ENCODE data around the gene CD300LB. TPM values are rescaled to one million over a fixed set of nuclear protein-coding genes. Genes with fewer than 3 reads are reported as not detected.

Gene CD300LB
- total RNA-seq, 1 donor from 2014 or later, result not detected

DNA sequence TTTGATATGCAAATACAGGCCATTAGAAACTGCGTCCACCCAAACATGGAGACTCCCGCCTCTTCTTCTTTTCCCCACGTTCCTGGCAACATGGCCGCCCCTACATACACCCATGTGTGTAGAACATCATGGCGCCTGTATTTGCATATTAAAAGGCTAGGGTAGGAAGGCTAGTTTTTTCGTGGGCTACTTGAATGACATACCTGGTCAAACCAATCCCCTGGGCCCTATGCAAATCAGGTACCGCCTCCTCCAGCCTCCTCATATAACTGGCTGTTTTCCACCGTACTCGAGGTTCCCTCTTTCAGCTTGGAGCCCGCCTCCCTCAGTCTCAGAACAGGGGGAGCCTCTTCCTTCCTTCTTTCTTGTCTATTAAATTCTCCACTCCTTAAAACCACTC, 840 bp upstream of the CD300LB start:
- Mint-ChIP-seq H3K4me3 (no peak overlapping the region), H3K36me3 (ENCODE audit: low read depth) (no peaks in the 10 kb centered on the region), H3K27ac (no peak overlapping the region), H3K4me1 (peaks cover 32% of the 10 kb centered on the region), H3K9me3 (no peaks in the 10 kb centered on the region), H3K27me3 (peaks cover 8% of the 10 kb centered on the region)
- ATAC-seq (ENCODE audit: low read depth), result peak; percentile 23
- ChIA-PET CTCF (interaction anchor here (1.0 to 5.7 kb wide), 7 partner anchors 72 to 163 kb away, joined by 3 to 40 read pairs (median 10); partner anchors contain the start of gene GPR142), POLR2A (interaction anchor here (0.6 to 0.9 kb wide), 3 partner anchors 164 to 329 kb away, joined by 3 to 5 read pairs (median 4); partner anchors contain the start of genes GPR142, NAT9 and RPL38)
- TF ChIP-seq CTCF (IDR thresholded peaks at IDR 0.05), result no peak
- DNase-seq, result peak; percentile 15
- intact Hi-C loops (cut with micrococcal nuclease), result loop anchor here (2.0 kb wide), 3 partner anchors 39 to 75 kb away; partner anchors contain the start of gene CD300A

DNA sequence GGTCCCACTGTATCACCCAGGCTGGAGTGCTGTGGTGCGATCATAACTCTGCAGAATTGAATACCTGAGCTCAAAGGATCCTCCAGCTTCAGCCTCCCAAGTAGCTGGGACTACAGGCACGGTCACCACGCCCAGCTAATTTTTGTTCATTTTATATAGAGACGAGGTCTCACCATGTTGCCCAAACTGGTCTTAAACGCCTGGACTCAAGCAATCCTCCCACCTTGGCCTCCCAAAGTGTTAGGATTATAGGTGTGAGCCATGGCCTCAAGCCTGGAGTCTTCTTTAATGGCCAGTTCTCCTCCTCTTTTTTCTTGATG, 484 bp downstream of the CD300LB start:
- ATAC-seq (ENCODE audit: low read depth) (no peak), DNase-seq (peak; percentile 7)
- H3K4me3 Mint-ChIP-seq, result no peak overlapping the region
- H3K36me3 Mint-ChIP-seq (ENCODE audit: low read depth), result no peaks in the 10 kb centered on the region
- intact Hi-C loops (cut with micrococcal nuclease), result no loop called here
- peaks cover 11% of the 10 kb centered on the region for H3K27me3 Mint-ChIP-seq
- TF ChIP-seq CTCF (IDR thresholded peaks at IDR 0.05), result no peak
- peaks cover 32% of the 10 kb centered on the region for H3K4me1 Mint-ChIP-seq
- H3K9me3 Mint-ChIP-seq, result no peaks in the 10 kb centered on the region
- H3K27ac Mint-ChIP-seq, result no peak overlapping the region
- POLR2A ChIA-PET, result no interaction called here
- CTCF ChIA-PET, result interaction anchor here (2.4 to 5.7 kb wide), 3 partner anchors 76 to 162 kb away, joined by 10 to 40 read pairs (median 27); partner anchors contain the start of gene GPR142

DNA sequence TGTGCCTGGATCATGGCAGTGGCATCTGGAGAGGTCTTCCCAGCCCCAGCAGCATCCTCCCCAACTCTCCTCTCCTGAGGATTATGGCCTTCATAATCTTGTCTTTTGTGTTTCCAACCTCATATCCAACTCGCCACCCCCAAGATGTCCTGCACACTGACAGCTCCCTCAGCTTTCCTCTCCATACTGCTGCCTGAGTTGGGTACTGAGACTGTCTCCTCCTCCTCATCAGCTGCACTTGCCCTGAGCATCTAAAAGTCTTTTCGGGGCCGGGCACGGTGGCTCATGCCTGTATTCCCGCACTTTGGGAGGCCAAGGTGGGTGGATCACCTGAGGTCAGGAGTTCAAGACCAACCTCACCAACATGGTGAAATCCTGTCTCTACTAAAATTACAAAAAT, 2.0 kb downstream of the CD300LB start:
- ATAC-seq (ENCODE audit: low read depth), result no peak
- ChIA-PET CTCF (interaction anchor here (1.1 to 5.7 kb wide), 2 partner anchors 72 to 160 kb away, joined by 4 to 40 read pairs; partner anchors contain the start of gene GPR142), POLR2A (interaction anchor here (0.6 to 1.2 kb wide), 2 partner anchors 17 to 768 kb away, joined by 3 read pairs; no protein-coding TSS in a partner anchor)
- no peak for TF ChIP-seq CTCF (IDR thresholded peaks at IDR 0.05)
- Mint-ChIP-seq H3K4me3 (no peak overlapping the region), H3K36me3 (ENCODE audit: low read depth) (no peaks in the 10 kb centered on the region), H3K27ac (no peak overlapping the region), H3K9me3 (no peaks in the 10 kb centered on the region), H3K4me1 (peaks cover 32% of the 10 kb centered on the region), H3K27me3 (peaks cover 9% of the 10 kb centered on the region)
- peak; percentile 9 for DNase-seq
- intact Hi-C loops (cut with micrococcal nuclease), result no loop called here

DNA sequence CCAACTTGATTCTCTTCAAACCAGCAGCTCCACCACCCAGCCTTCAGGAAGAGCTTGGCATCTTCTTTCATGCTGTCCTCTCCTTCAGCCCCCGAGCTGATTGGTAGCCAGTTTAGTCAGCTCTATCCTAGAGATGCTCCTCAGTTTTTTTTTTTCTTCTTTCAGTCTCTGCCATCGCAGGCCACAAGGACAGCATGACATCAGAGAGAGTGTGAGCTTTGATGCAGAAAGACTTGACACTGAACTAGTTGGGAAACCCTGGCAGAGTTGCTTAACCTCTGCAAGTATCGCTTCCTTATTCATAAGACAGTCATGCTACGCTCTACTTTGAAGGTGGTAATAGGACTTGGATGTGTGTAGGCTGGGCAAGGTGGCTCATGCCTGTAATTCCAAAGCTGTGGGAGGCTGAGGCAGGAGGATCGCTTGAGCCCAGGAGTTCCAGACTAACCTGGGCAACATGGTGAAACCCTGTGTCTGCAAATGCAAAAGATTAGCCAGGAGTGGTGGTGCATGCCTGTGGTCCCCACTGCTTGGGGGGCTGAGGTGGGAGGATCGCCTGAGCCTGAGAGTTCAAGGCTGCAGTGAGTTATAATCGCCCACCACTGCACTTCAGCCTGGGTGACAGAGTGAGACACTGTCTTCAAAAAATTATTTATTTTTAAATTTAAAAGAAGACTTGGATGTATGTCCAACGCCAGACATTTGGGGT, 2.6 kb downstream of the CD300LB start:
- Mint-ChIP-seq H3K4me3 (no peak overlapping the region), H3K27ac (peak overlapping the region; percentile 27), H3K9me3 (no peaks in the 10 kb centered on the region), H3K4me1 (peaks cover 32% of the 10 kb centered on the region), H3K36me3 (ENCODE audit: low read depth) (no peaks in the 10 kb centered on the region), H3K27me3 (peaks cover 7% of the 10 kb centered on the region)
- TF ChIP-seq CTCF (IDR thresholded peaks at IDR 0.05), result no peak
- peak; percentile 12 for DNase-seq
- intact Hi-C loops (cut with micrococcal nuclease), result loop anchor here (1.0 kb wide), 1 partner anchor 16 kb away; no protein-coding TSS in a partner anchor
- POLR2A ChIA-PET, result interaction anchor here (0.6 to 1.2 kb wide), 3 partner anchors 16 to 769 kb away, joined by 3 read pairs; partner anchors contain the start of gene CD300A
- ATAC-seq (ENCODE audit: low read depth), result peak; percentile 89
- CTCF ChIA-PET, result interaction anchor here (0.8 to 5.7 kb wide), 3 partner anchors 72 to 160 kb away, joined by 4 to 40 read pairs (median 5); partner anchors contain the start of gene GPR142

DNA sequence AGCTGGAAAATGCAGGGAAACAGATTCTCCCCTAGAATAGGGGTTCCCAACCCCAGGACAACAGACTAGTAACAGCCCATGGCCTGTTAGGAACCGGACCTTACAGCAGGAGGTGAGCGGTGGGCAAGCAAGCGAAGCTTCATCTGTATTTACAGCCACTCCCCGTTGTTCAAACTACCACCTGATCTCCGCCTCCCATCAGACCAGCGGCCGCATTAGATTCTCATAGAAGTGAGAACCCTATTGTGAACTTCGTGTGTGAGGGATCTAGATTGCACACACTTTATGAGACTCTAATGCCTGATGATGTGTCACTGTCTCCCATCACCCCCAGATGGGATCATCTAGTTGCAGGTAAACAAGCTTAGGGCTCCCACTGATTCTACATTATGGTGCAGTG, 3.5 kb downstream of the CD300LB start:
- Mint-ChIP-seq H3K4me3 (no peak overlapping the region), H3K9me3 (no peaks in the 10 kb centered on the region), H3K4me1 (peaks cover 29% of the 10 kb centered on the region), H3K27me3 (peaks cover 3% of the 10 kb centered on the region), H3K27ac (peak overlapping the region; percentile 27), H3K36me3 (ENCODE audit: low read depth) (no peaks in the 10 kb centered on the region)
- no peak for TF ChIP-seq CTCF (IDR thresholded peaks at IDR 0.05)
- ATAC-seq (ENCODE audit: low read depth) (no peak), DNase-seq (no peak)
- intact Hi-C loops (cut with micrococcal nuclease), result loop anchor here (1.0 kb wide), 1 partner anchor 15 kb away; no protein-coding TSS in a partner anchor
- POLR2A ChIA-PET, result no interaction called here
- CTCF ChIA-PET, result interaction anchor here (0.8 to 5.7 kb wide), 2 partner anchors 149 to 159 kb away, joined by 5 to 40 read pairs; partner anchors contain the start of gene GPR142
